Ovary (tissue), 9 donors: ENCODE results near the gene RGS6. TPM values are rescaled to one million over a fixed set of nuclear protein-coding genes. Genes with fewer than 3 reads are reported as not detected.

ENCODE experiments used
- DNase-seq, 5 donors: peaks; one replicate each; pipeline ENCODE4 v3.0.0-alpha.2; 2019 to 2020
- H3K27ac ChIP-seq, 2 donors: fragments of 200-600 bp; one replicate each; pipeline versions ENCODE4 v1.5.1 to v1.8.0; 2019 to 2022
- H3K27me3 ChIP-seq: fragments of 200-600 bp; one replicate; pipeline ENCODE4 v1.8.0; 2022
- H3K36me3 ChIP-seq: fragments of 200-600 bp; sonication (generic); one replicate; pipeline ENCODE4 v1.5.1; 2019
- H3K4me1 ChIP-seq: one replicate; pipeline ENCODE4 v1.8.1; 2013; ENCODE audit warnings: mild to moderate bottlenecking, moderate library complexity; ENCODE audit not compliant: insufficient read depth
- H3K4me3 ChIP-seq: fragments of 200-600 bp; sonication (generic); one replicate; pipeline ENCODE4 v1.5.1; 2017
- H3K9me3 ChIP-seq, 2 donors: fragments of 200-600 bp in 1 of 2; sonication (generic) in 1 of 2; one replicate each; pipeline versions ENCODE4 v1.5.1 to v1.8.1; 2013 to 2019; ENCODE audit warnings: mild to moderate bottlenecking in 1 of 2, moderate library complexity in 1 of 2
- CTCF ChIP-seq, 3 donors: fragments of 450-650 bp in 2 of 3; fragments of 200-600 bp in 1 of 3; IDR thresholded peaks; one replicate each; pipeline versions ENCODE4 v1.5.1 to v1.8.0; 2016 to 2022; ENCODE audit warnings: antibody characterized with exemption in 3 of 3, mild to moderate bottlenecking in 1 of 3
- EP300 ChIP-seq: sonication (generic); formaldehyde crosslinking; IDR thresholded peaks from one replicate; pipeline ENCODE4 v1.6.1; 2017; ENCODE audit warnings: antibody characterized with exemption
- POLR2A ChIP-seq: fragments of 450-650 bp; IDR thresholded peaks from one replicate; pipeline ENCODE4 v1.6.1; 2017; ENCODE audit warnings: antibody characterized with exemption, mild to moderate bottlenecking, moderate library complexity
- WGBS, 3 donors: extraction: QIAGEN DNeasy Blood & Tissue Kit in 1 of 3; methylation state at CpG; one replicate each; pipeline versions ENCODE4 v1.1.5 to v1.1.7; 2013 to 2017; 5-methylcytosine and 5-hydroxymethylcytosine counted together
- intact Hi-C, 4 donors: fragments of 100-400 bp; cut with DNase I; formaldehyde crosslinking; loops; one replicate each; pipeline versions ENCODE4 v1.11.0 to v1.15.1; 2022 to 2023
- polyA plus RNA-seq, 2 donors: library from polyadenylated mRNA; stranded (reverse); fragments of 200-250 nt in 1 of 2; fragments of 350-450 nt in 1 of 2; fragmentation: Illumina TruSeq in 1 of 2; extraction: RNeasy Lipid Tissue Mini Kit (QIAGEN cat#74804) in 1 of 2; gene quantifications; one replicate each; pipeline ENCODE4 v1.2.3, GENCODE V29; 2013 to 2014
- total RNA-seq, 7 donors: library from RNA; depleted of rRNA in 2 of 7; stranded (reverse); fragments of >200 nt in 2 of 7; fragmentation: NEBNext Ultra II Directional in 3 of 7; extraction: Animal tissue kit (Norgen Biotek cat#: 25700) in 3 of 7; gene quantifications; one replicate each; pipeline versions ENCODE4 v1.1.0 to v1.2.4, GENCODE V29; 2016 to 2023
- donor health status: DM: no; HTN: no; CAD: no; lungs with moderate emphysema.
- donor health status: DM: no; HTN: no; CAD: no.
- donor health status: Bipolar disorder and iron deficiency.
- donor health status: DM: yes; HTN: yes; CAD: no.
- donor health status: DM: no; HTN: no; CAD: no.
- donor health status: DM: yes; HTN: yes; CAD: no.

Gene RGS6
- total and polyA plus RNA-seq, 9 donors = 0.53 to 6.9 (median 1.1) TPM

GRCh38 chr14:72098210-72098609 is 166.0 kb downstream of the RGS6 start:
- H3K4me1 ChIP-seq = no peaks in the 10 kb centered on the region
- WGBS, 3 donors = 65 to 78% (median 72%) methylated on average over 4 of the region's 4 CpGs
- H3K27me3 ChIP-seq = no peaks in the 10 kb centered on the region
- intact Hi-C loops = no loop called here
- H3K27ac ChIP-seq = no peak overlapping the region
- no peaks in the 10 kb centered on the region for H3K36me3 ChIP-seq
- DNase-seq = no peak
- H3K9me3 ChIP-seq = no peaks in the 10 kb centered on the region
- TF ChIP-seq CTCF (IDR thresholded peaks at IDR 0.05) = no peak
- no peak for TF ChIP-seq POLR2A
- no peak for TF ChIP-seq EP300
- H3K4me3 ChIP-seq = no peak overlapping the region

DNA sequence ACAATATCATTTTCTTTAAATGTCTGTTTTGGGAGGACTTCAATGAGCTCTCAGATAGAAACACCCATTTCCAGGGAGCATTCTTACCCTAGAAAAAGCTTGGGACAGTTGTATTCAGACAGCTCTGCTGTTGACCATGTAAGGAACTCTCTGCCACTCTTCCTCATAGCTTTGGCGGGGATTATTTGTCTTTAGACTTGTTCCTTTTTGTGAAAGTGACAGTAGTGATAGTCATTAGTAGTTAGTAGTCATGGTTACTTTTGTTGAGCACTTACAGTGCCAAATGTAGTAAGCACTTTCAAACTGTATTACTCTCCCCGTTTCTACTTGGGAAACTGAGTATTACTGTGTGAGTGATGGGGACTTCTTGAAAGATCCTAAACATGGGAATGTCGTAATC is 167.3 kb downstream of the RGS6 start:
- no peak for DNase-seq
- 86 to 93% (median 88%) methylated on average over 3 of the region's 3 CpGs for WGBS, 3 donors
- TF ChIP-seq EP300 (no peak), CTCF (IDR thresholded peaks at IDR 0.05) (no peak), POLR2A (no peak)
- H3K4me1 ChIP-seq = no peaks in the 10 kb centered on the region
- no peak overlapping the region for H3K27ac ChIP-seq
- no peaks in the 10 kb centered on the region for H3K36me3 ChIP-seq
- intact Hi-C loops = no loop called here
- H3K27me3 ChIP-seq = no peaks in the 10 kb centered on the region
- H3K9me3 ChIP-seq = no peaks in the 10 kb centered on the region
- H3K4me3 ChIP-seq = no peak overlapping the region

GRCh38 chr14:72104011-72104613 is 171.9 kb downstream of the RGS6 start:
- H3K36me3 ChIP-seq = no peaks in the 10 kb centered on the region
- no peak overlapping the region for H3K27ac ChIP-seq
- H3K4me3 ChIP-seq = no peak overlapping the region
- DNase-seq = no peak
- WGBS, 3 donors = 41 to 54% (median 42%) methylated on average over 12 of the region's 12 CpGs
- H3K27me3 ChIP-seq = no peaks in the 10 kb centered on the region
- H3K4me1 ChIP-seq = no peaks in the 10 kb centered on the region
- TF ChIP-seq CTCF (IDR thresholded peaks at IDR 0.05) (no peak), EP300 (no peak), POLR2A (no peak)
- intact Hi-C loops = no loop called here
- no peaks in the 10 kb centered on the region for H3K9me3 ChIP-seq

GRCh38 chr14:72111911-72112310 is 179.7 kb downstream of the RGS6 start:
- intact Hi-C loops = no loop called here
- Histone ChIP-seq H3K4me3 (no peak overlapping the region), H3K9me3 (no peaks in the 10 kb centered on the region), H3K27me3 (no peaks in the 10 kb centered on the region), H3K4me1 (no peaks in the 10 kb centered on the region), H3K36me3 (no peaks in the 10 kb centered on the region), H3K27ac (no peak overlapping the region)
- TF ChIP-seq POLR2A = no peak
- no peak for TF ChIP-seq CTCF (IDR thresholded peaks at IDR 0.05)
- TF ChIP-seq EP300 = no peak
- 77 to 82% (median 82%) methylated on average over 7 of the region's 7 CpGs for whole genome bisulfite sequencing, 3 donors
- no peak for DNase-seq
